Right atrium auricular region (tissue), 2 donors: ENCODE results near the gene LRRC3B. TPM values are rescaled to one million over a fixed set of nuclear protein-coding genes. Genes with fewer than 3 reads are reported as not detected.
A peak's percentile ranks its signal among the peaks of the same experiment; 100 is the strongest.

Experiments
- DNase-seq: peaks from one replicate; pipeline ENCODE4 v3.0.0-alpha.2; 2019; ENCODE audit warnings: low spot score
- H3K27ac ChIP-seq, 2 donors: fragments of 200-600 bp; sonication (generic); 1 replicate in 1 of 2; 2 replicates in 1 of 2; pipeline ENCODE4 v1.5.1; 2016 to 2019
- H3K27me3 ChIP-seq, 2 donors: fragments of 200-600 bp; sonication (generic); one replicate each; pipeline versions ENCODE4 v1.5.1 to v1.6.0; 2017 to 2019
- H3K36me3 ChIP-seq: fragments of 200-600 bp; sonication (generic); one replicate; pipeline ENCODE4 v1.5.1; 2016
- H3K4me1 ChIP-seq, 2 donors: fragments of 200-600 bp; sonication (generic); one replicate each; pipeline versions ENCODE4 v1.5.1 to v1.6.0; 2017 to 2019
- H3K4me3 ChIP-seq, 2 donors: fragments of 200-600 bp; sonication (generic); 1 replicate in 1 of 2; 2 replicates in 1 of 2; pipeline ENCODE4 v1.5.1; 2017 to 2019; ENCODE audit warnings: mild to moderate bottlenecking in 1 of 2, moderate library complexity in 1 of 2
- H3K9me3 ChIP-seq, 2 donors: fragments of 200-600 bp; sonication (generic); one replicate each; pipeline ENCODE4 v1.5.1; 2019
- total RNA-seq, 2 donors: library from RNA; depleted of rRNA; stranded (reverse); fragments of >200 nt; gene quantifications; one replicate each; pipeline ENCODE4 v1.1.0, GENCODE V29; 2016
- TF ChIP-seq, protein P1 (sequence below), 2 donors: fragments of 200-600 bp; sonication (generic); IDR thresholded peaks; one replicate each; pipeline ENCODE4 v1.5.1; 2019; ENCODE audit warnings: antibody characterized with exemption in 2 of 2

Gene LRRC3B
- total RNA-seq, 2 donors from 2014 or later, result 0.04 TPM; not detected in 1

DNA sequence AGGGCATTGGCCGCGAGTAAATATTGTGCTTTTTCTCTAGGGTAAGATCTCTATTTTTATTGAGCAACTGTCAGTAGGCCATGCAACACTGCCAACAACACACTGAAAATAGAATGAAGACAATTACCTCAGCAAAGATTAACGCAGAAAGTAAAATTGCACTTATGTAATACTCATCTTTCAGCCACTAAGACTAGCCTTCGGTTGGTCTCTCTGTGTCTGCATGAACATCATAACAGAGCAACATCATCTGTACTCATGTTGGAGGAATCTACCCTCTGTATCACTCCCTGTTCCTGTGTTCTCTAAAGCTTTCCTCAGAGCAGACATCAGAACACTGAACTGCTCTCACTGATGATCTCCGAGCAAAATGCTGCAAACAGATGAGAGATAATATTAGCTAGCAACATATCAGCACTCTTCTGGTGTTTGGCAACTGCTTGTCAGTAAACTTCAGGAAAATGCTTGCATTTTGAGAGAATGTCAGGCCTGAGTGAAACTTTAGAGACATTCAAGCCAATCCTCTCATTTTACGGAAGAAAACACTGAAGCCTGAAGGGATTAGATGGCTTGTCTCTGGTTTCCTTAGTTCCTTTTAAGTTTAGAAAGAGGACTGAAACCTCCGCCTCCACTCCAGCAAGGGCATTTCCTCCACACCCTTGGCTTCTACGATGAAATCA lies 8.4 kb upstream of the LRRC3B start:
- TF ChIP-seq, protein P1, sequence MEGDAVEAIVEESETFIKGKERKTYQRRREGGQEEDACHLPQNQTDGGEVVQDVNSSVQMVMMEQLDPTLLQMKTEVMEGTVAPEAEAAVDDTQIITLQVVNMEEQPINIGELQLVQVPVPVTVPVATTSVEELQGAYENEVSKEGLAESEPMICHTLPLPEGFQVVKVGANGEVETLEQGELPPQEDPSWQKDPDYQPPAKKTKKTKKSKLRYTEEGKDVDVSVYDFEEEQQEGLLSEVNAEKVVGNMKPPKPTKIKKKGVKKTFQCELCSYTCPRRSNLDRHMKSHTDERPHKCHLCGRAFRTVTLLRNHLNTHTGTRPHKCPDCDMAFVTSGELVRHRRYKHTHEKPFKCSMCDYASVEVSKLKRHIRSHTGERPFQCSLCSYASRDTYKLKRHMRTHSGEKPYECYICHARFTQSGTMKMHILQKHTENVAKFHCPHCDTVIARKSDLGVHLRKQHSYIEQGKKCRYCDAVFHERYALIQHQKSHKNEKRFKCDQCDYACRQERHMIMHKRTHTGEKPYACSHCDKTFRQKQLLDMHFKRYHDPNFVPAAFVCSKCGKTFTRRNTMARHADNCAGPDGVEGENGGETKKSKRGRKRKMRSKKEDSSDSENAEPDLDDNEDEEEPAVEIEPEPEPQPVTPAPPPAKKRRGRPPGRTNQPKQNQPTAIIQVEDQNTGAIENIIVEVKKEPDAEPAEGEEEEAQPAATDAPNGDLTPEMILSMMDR (IDR thresholded peaks at IDR 0.05), result no peak
- DNase-seq, result no peak
- Histone ChIP-seq H3K4me3 (no peak overlapping the region), H3K27ac (no peak overlapping the region), H3K9me3 (no peaks in the 10 kb centered on the region), H3K36me3 (no peaks in the 10 kb centered on the region), H3K27me3 (no peaks in the 10 kb centered on the region), H3K4me1 (peaks cover 0 to 8% of the 10 kb centered on the region in 2 donors)

DNA sequence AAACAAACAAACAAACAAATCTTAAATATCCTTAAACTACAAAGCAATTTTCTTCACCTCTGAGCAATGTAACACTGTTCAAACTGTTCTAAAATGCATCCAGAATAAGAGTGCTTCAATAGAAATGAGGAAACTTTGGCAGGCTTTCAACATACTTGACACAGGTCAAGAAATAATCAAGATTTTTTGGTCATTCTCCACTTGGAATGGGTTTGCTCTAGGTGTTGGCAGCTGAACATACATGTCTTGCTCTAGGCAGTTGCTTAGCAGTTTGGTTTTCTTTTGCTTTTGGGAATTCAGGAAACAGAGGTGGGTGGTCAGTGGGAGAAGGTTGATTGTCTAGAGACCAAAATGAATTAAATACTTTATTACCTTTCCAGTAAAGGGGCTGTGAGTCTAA lies 1.4 kb upstream of the LRRC3B start:
- no peaks in the 10 kb centered on the region for H3K9me3 ChIP-seq
- H3K36me3 ChIP-seq, result no peaks in the 10 kb centered on the region
- peaks cover 0 to 20% of the 10 kb centered on the region in 2 donors for H3K4me1 ChIP-seq
- DNase-seq, result no peak
- H3K27ac ChIP-seq, result no peak overlapping the region
- H3K4me3 ChIP-seq, result no peak overlapping the region
- TF ChIP-seq, protein P1 (IDR thresholded peaks at IDR 0.05), result no peak
- H3K27me3 ChIP-seq, result peaks cover 0 to 7% of the 10 kb centered on the region in 2 donors

DNA sequence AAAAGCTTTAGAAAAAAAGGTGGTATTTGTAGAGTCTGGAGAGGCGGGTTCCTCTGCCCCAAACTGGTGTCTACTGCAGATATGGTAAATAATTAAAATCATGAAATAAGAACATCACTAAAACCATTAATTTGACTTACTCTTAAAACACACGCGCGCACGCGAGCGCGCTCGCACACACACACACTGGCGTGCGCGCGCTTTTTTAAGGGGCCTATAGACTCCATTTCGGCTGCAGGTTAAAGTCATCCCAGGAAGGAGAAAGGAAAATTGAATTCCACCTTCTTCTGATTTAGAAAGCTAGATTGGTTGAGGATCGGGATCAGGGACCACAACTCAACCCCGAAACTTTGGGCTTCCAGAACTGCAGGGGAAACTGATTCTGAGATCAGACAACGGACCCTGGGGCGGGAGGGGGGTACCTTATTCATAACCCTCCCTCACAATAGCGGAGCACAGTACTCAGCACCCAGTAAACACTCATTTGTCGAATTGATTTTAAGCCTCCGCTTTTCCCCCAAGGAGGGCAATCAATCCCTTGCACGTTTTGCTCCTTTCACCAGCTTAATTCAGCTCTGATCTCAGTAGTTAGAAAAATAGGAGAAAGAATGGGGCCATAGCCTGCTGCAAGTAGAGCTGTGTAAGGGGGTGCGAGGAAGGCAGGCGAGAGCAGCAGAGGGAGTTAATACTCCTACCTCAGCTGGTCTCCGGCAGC lies 509 bp upstream of the LRRC3B start:
- no peaks in the 10 kb centered on the region for H3K9me3 ChIP-seq
- peak overlapping the region; percentile 11 to 41 for H3K4me3 ChIP-seq
- H3K27ac ChIP-seq, result no peak overlapping the region
- H3K4me1 ChIP-seq, result peaks cover 0 to 20% of the 10 kb centered on the region in 2 donors
- no peaks in the 10 kb centered on the region for H3K36me3 ChIP-seq
- H3K27me3 ChIP-seq, result peaks cover 0 to 7% of the 10 kb centered on the region in 2 donors
- no peak for DNase-seq
- TF ChIP-seq, protein P1 (IDR thresholded peaks at IDR 0.05), result no peak

DNA sequence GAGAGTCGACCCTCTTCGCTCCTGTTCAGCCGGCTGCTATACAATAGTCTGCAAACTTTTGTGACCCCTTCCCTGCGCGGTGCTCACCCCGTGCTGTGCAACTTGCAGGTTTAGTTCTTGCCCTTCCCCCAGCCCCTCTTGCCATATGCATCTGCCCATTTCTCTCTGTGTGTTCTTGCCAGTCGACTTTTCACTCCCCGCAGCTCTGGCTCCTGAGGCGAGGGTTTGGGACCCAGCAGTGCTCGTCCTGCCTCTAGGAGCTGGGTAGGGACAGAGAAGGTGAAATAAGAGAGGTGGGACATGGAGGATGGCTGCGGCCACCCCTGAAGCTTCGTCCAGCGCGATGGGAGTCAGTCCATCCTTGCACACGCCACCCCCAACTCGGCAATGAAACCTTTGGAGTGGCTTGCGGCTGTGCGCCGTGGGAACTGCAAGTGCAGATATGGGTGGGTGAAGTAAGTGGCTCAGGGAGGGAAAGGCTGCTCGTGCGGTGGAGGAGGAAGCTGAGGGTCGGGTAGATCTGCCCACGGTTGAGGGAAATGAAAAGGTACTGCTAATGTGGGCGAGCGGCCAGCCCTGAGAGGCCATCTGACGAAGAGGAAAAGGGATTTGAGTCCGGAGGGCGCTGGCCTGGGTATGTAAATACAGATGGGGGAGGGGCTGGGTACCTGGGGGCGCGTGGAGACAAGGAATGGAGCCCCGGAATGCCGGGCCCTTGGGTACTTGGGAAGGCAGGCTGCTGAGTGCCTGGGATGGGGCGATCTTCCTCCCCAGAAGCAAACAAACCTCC lies 1.0 kb downstream of the LRRC3B start:
- Histone ChIP-seq H3K36me3 (no peaks in the 10 kb centered on the region), H3K4me1 (peaks cover 0 to 20% of the 10 kb centered on the region in 2 donors), H3K9me3 (no peaks in the 10 kb centered on the region), H3K4me3 (peak overlapping the region in 1 of 2 donors; percentile 41), H3K27me3 (peaks cover 0 to 7% of the 10 kb centered on the region in 2 donors), H3K27ac (no peak overlapping the region)
- DNase-seq, result no peak
- TF ChIP-seq, protein P1 (IDR thresholded peaks at IDR 0.05), result no peak

DNA sequence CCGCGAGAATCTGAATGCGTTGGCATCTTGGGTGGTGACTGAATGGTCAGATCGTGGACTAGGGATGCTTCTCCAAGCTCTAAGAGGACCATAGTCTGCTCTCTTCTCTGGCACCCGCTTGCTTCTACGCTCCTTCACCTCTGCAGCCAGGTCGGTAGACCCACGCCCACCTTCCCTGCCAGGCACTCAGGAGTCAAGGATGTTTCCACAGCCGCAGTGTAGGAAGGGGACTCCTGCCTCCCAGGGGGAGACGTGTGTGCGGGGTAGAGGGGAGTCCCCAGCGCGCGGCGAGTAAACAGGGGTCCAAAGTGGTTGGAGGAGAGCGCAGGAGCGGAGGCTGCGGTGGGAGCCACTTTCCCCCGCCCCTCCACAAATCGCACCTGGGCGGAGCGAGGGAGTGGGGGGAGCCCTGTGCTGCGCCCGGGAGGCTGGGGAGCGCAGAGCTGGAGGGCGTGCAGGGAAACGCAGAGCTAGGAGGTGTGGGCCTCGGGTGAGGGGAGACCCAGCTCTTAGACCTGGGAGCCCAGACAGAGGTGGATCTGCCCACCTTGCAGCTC lies 1.7 kb downstream of the LRRC3B start:
- Histone ChIP-seq H3K4me3 (peak overlapping the region in 1 of 2 donors; percentile 41), H3K36me3 (no peaks in the 10 kb centered on the region), H3K27me3 (peaks cover 0 to 7% of the 10 kb centered on the region in 2 donors), H3K27ac (no peak overlapping the region), H3K4me1 (peaks cover 0 to 20% of the 10 kb centered on the region in 2 donors), H3K9me3 (no peaks in the 10 kb centered on the region)
- TF ChIP-seq, protein P1 (IDR thresholded peaks at IDR 0.05), result no peak
- no peak for DNase-seq
